PC-9 (cell line): ENCODE data around the gene SUGCT. TPM values are rescaled to one million over a fixed set of nuclear protein-coding genes. Genes with fewer than 3 reads are reported as not detected.

ENCODE experiments used
- BruUV-seq: library from RNA; stranded (reverse); fragments of 400-500 nt; replicated peaks from 2 replicates; lab custom pipeline; 2021; lab: Mats Ljungman, UMichigan
- CTCF ChIA-PET: fragments of 300-600 bp; sonication (Branson Sonifier 250); formaldehyde crosslinking; loops from one replicate; lab custom pipeline; 2022; ENCODE audit warnings: antibody characterized with exemption; lab: Charles Lee
- POLR2A ChIA-PET: fragments of 300-600 bp; sonication (Branson Sonifier 250); formaldehyde crosslinking; loops from one replicate; lab custom pipeline; 2022; ENCODE audit warnings: antibody characterized with exemption; ENCODE audit not compliant: unreplicated experiment; lab: Charles Lee
- DNase-seq, 2 experiments: peaks; one replicate each; pipeline versions ENCODE4 v3.0.0 to v3.0.0-alpha.2; 2015 to 2022; ENCODE audit warnings: mixed read lengths in 1 of 2
- H2AFZ ChIP-seq: fragments of 200-600 bp; sonication (generic); 2 replicates; pipeline ENCODE4 v1.8.1; 2017; ENCODE audit warnings: antibody characterized with exemption
- H3F3A ChIP-seq: fragments of 200-600 bp; sonication (generic); 2 replicates; pipeline ENCODE4 v1.8.1; 2017; ENCODE audit warnings: antibody characterized with exemption, mild to moderate bottlenecking, low read depth; ENCODE audit not compliant: insufficient read depth
- H3K27ac ChIP-seq: fragments of 200-600 bp; sonication (generic); 2 replicates; pipeline ENCODE4 v1.6.1; 2016; ENCODE audit warnings: mixed run types
- H3K27me3 ChIP-seq: fragments of 200-600 bp; sonication (generic); 2 replicates; pipeline ENCODE4 v1.6.1; 2016; ENCODE audit warnings: low read depth, mixed run types; ENCODE audit not compliant: insufficient read depth
- H3K36me3 ChIP-seq: fragments of 200-600 bp; sonication (generic); 2 replicates; pipeline ENCODE4 v1.6.1; 2016; ENCODE audit warnings: low read depth, mixed run types
- H3K4me1 ChIP-seq: fragments of 200-600 bp; sonication (generic); replicated peaks from 2 replicates; pipeline ENCODE4 v1.6.1; 2016; ENCODE audit warnings: mixed run types; ENCODE audit not compliant: insufficient read depth
- H3K4me2 ChIP-seq: fragments of 200-600 bp; sonication (generic); 2 replicates; pipeline ENCODE4 v1.6.1; 2017; ENCODE audit warnings: mixed run types
- H3K4me3 ChIP-seq: fragments of 200-600 bp; sonication (generic); 2 replicates; pipeline ENCODE4 v1.6.1; 2016; ENCODE audit warnings: mixed run types
- H3K79me2 ChIP-seq: fragments of 200-600 bp; sonication (generic); 2 replicates; pipeline ENCODE4 v1.6.1; 2017; ENCODE audit warnings: low read depth, mixed run types
- H3K9me2 ChIP-seq: fragments of 200-600 bp; sonication (generic); 2 replicates; pipeline ENCODE4 v1.8.1; 2017; ENCODE audit warnings: mild to moderate bottlenecking; ENCODE audit not compliant: insufficient read depth
- H3K9me3 ChIP-seq: fragments of 200-600 bp; sonication (generic); 2 replicates; pipeline ENCODE4 v1.8.1; 2016; ENCODE audit warnings: low read depth; ENCODE audit not compliant: insufficient read depth
- H4K20me1 ChIP-seq: fragments of 200-600 bp; sonication (generic); 2 replicates; pipeline ENCODE4 v1.8.1; 2017; ENCODE audit not compliant: insufficient read depth
- EZH2 ChIP-seq: fragments of 200-600 bp; sonication (generic); IDR thresholded peaks from 2 replicates; pipeline ENCODE4 v1.8.0; 2017; ENCODE audit warnings: antibody characterized with exemption, low read depth
- intact Hi-C: fragments of 100-400 bp; cut with micrococcal nuclease; formaldehyde crosslinking; loops from one replicate; pipeline ENCODE4 v1.10.0; 2022; ENCODE audit not compliant: unreplicated experiment
- total RNA-seq: library from RNA; stranded (reverse); gene quantifications from 2 replicates; pipeline ENCODE4 v1.2.3, GENCODE V29; 2021
- TF ChIP-seq, protein P1 (sequence below): fragments of 200-600 bp; sonication (generic); conservative IDR thresholded peaks from 2 replicates; pipeline ENCODE4 v1.6.1; 2017; ENCODE audit warnings: mixed run types, antibody characterized with exemption, mild to moderate bottlenecking, moderate library complexity

SUGCT gene
- total RNA-seq, 1 experiment from 2014 or later, result 3.5 TPM

DNA sequence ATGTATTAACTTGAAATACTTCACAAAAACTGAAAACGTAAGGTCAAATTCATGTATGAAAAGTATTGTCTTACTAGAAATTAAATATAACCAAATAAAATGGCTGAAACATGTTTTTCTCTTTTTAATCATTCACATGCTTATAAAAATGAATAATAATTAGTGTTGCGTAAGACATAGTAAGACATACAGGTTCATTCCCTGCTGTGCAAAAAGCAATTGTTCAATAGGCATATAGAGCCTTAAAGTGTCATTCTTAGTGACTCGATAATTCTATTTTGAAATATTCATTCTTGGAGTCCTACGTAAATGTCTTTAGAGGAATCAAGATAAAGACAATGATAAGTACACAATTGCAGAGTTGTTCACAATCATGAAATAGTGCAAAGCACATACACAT is 337.1 kb downstream of the SUGCT start:
- no peak for DNase-seq
- no peaks in the 10 kb centered on the region for H3K36me3 ChIP-seq
- no peaks in the 10 kb centered on the region for H3F3A ChIP-seq
- no peaks in the 10 kb centered on the region for H3K9me2 ChIP-seq
- no peak overlapping the region for H3K27ac ChIP-seq
- no peak overlapping the region for H2AFZ ChIP-seq
- ChIA-PET CTCF (interaction anchor here (0.5 kb wide), 1 partner anchor 41 kb away, joined by 8 read pairs; no protein-coding TSS in a partner anchor), POLR2A (no interaction called here)
- TF ChIP-seq, protein P1, sequence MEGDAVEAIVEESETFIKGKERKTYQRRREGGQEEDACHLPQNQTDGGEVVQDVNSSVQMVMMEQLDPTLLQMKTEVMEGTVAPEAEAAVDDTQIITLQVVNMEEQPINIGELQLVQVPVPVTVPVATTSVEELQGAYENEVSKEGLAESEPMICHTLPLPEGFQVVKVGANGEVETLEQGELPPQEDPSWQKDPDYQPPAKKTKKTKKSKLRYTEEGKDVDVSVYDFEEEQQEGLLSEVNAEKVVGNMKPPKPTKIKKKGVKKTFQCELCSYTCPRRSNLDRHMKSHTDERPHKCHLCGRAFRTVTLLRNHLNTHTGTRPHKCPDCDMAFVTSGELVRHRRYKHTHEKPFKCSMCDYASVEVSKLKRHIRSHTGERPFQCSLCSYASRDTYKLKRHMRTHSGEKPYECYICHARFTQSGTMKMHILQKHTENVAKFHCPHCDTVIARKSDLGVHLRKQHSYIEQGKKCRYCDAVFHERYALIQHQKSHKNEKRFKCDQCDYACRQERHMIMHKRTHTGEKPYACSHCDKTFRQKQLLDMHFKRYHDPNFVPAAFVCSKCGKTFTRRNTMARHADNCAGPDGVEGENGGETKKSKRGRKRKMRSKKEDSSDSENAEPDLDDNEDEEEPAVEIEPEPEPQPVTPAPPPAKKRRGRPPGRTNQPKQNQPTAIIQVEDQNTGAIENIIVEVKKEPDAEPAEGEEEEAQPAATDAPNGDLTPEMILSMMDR, result no peak
- TF ChIP-seq EZH2, result no peak
- H3K4me1 ChIP-seq, result no peaks in the 10 kb centered on the region
- no peak overlapping the region for H3K4me2 ChIP-seq
- H3K9me3 ChIP-seq, result no peaks in the 10 kb centered on the region
- H3K27me3 ChIP-seq, result no peaks in the 10 kb centered on the region
- intact Hi-C loops, result no loop called here
- H3K4me3 ChIP-seq, result no peak overlapping the region
- no peaks in the 10 kb centered on the region for H3K79me2 ChIP-seq
- no peaks in the 10 kb centered on the region for H4K20me1 ChIP-seq
- BruUV-seq, result no TSS peak

- H4K20me1 ChIP-seq, result no peaks in the 10 kb centered on the region
- no peaks in the 10 kb centered on the region for H3K9me2 ChIP-seq
- H3K4me2 ChIP-seq, result no peak overlapping the region
- DNase-seq, result no peak
- H3F3A ChIP-seq, result no peaks in the 10 kb centered on the region
- H3K27ac ChIP-seq, result no peak overlapping the region
- no peak overlapping the region for H2AFZ ChIP-seq
- H3K27me3 ChIP-seq, result no peaks in the 10 kb centered on the region
- CTCF ChIA-PET, result no interaction called here
- no peaks in the 10 kb centered on the region for H3K79me2 ChIP-seq
- TF ChIP-seq EZH2, result no peak
- TF ChIP-seq, protein P1, result no peak
- no peaks in the 10 kb centered on the region for H3K36me3 ChIP-seq
- no TSS peak for BruUV-seq
- no peaks in the 10 kb centered on the region for H3K4me1 ChIP-seq
- POLR2A ChIA-PET, result no interaction called here
- no peak overlapping the region for H3K4me3 ChIP-seq
- intact Hi-C loops, result no loop called here
- no peaks in the 10 kb centered on the region for H3K9me3 ChIP-seq
Observed at GRCh38 chr7:40474790-40475680, 340.2 kb downstream of the SUGCT start.

DNA sequence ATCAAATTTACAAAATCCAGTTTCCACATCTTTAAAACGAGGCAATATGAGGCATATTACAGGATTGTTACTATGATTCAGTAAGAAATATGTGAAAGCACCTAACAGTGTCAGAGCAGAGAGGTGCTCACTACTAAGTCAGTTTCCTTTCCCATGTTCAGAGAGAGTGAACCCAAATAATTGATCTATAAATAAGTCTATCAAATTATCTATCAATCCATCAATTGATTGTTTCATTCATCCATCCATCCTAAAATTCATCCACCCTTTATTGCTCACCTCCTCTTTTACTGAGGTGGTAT is 340.8 kb downstream of the SUGCT start:
- H2AFZ ChIP-seq, result no peak overlapping the region
- no peak overlapping the region for H3K4me3 ChIP-seq
- no peak overlapping the region for H3K27ac ChIP-seq
- TF ChIP-seq EZH2, result no peak
- TF ChIP-seq, protein P1, result no peak
- no peaks in the 10 kb centered on the region for H3K79me2 ChIP-seq
- H3F3A ChIP-seq, result no peaks in the 10 kb centered on the region
- DNase-seq, result no peak
- H4K20me1 ChIP-seq, result no peaks in the 10 kb centered on the region
- intact Hi-C loops, result no loop called here
- ChIA-PET CTCF (no interaction called here), POLR2A (no interaction called here)
- H3K9me3 ChIP-seq, result no peaks in the 10 kb centered on the region
- H3K4me1 ChIP-seq, result no peaks in the 10 kb centered on the region
- no TSS peak for BruUV-seq
- H3K4me2 ChIP-seq, result no peak overlapping the region
- H3K9me2 ChIP-seq, result no peaks in the 10 kb centered on the region
- no peaks in the 10 kb centered on the region for H3K36me3 ChIP-seq
- no peaks in the 10 kb centered on the region for H3K27me3 ChIP-seq
